OCI-LY1 (cell line): Measurements from ENCODE around the gene MIF4GD.

Experiments used
- H2AFZ ChIP-seq: fragments of 200-600 bp; sonication (generic), shearing (Covaris generic); 2 replicates; pipeline ENCODE4 v1.6.0; 2014; ENCODE audit warnings: antibody characterized with exemption, mild to moderate bottlenecking, low read length
- H3F3A ChIP-seq: fragments of 200-600 bp; sonication (generic), shearing (Covaris generic); 2 replicates; pipeline ENCODE4 v1.6.0; 2014; ENCODE audit warnings: mild to moderate bottlenecking, antibody characterized with exemption, low read length, moderate library complexity; ENCODE audit not compliant: insufficient read depth
- H3K27ac ChIP-seq: fragments of 200-600 bp; sonication (generic); 2 replicates; pipeline ENCODE4 v1.5.1; 2014; ENCODE audit warnings: low read length, mixed run types, mild to moderate bottlenecking, low read depth; ENCODE audit not compliant: poor library complexity, severe bottlenecking
- H3K27me3 ChIP-seq: fragments of 200-600 bp; sonication (generic); 2 replicates; pipeline ENCODE4 v1.6.0; 2014; ENCODE audit warnings: antibody characterized with exemption, mild to moderate bottlenecking, low read length, moderate library complexity; ENCODE audit not compliant: insufficient read depth
- H3K36me3 ChIP-seq: fragments of 200-600 bp; sonication (generic); 2 replicates; pipeline ENCODE4 v1.6.1; 2014; ENCODE audit warnings: mild to moderate bottlenecking, antibody characterized with exemption, low read length, moderate library complexity, mixed read lengths; ENCODE audit not compliant: insufficient read depth
- H3K4me1 ChIP-seq: fragments of 200-600 bp; sonication (generic); 2 replicates; pipeline ENCODE4 v1.5.1; 2014; ENCODE audit warnings: mild to moderate bottlenecking, low read length, moderate library complexity; ENCODE audit not compliant: insufficient read depth, severe bottlenecking
- H3K4me2 ChIP-seq: fragments of 200-600 bp; sonication (generic), shearing (Covaris generic); 2 replicates; pipeline ENCODE4 v1.6.1; 2014; ENCODE audit warnings: low read length
- H3K4me3 ChIP-seq: fragments of 200-600 bp; sonication (generic); 2 replicates; pipeline ENCODE4 v1.5.1; 2014; ENCODE audit warnings: low read length, low read depth, mild to moderate bottlenecking, mixed read lengths; ENCODE audit not compliant: poor library complexity, severe bottlenecking
- H3K79me2 ChIP-seq: fragments of 200-600 bp; shearing (Covaris generic); 2 replicates; pipeline ENCODE4 v1.6.1; 2016; ENCODE audit warnings: mixed run types, low read length, mixed read lengths; ENCODE audit not compliant: insufficient read depth
- H3K9ac ChIP-seq: fragments of 200-600 bp; sonication (generic), shearing (Covaris generic); 2 replicates; pipeline ENCODE4 v1.6.1; 2014; ENCODE audit warnings: mild to moderate bottlenecking, low read length, mixed read lengths
- H3K9me2 ChIP-seq: fragments of 200-600 bp; sonication (generic), shearing (Covaris generic); 2 replicates; pipeline ENCODE4 v1.6.1; 2014; ENCODE audit warnings: low read depth, mild to moderate bottlenecking, low read length, mixed read lengths
- H3K9me3 ChIP-seq: fragments of 200-600 bp; shearing (Covaris generic); 2 replicates; pipeline ENCODE4 v1.6.1; 2014; ENCODE audit warnings: low read length, mixed read lengths
- H4K20me1 ChIP-seq: fragments of 200-600 bp; sonication (generic), shearing (Covaris generic); 2 replicates; pipeline ENCODE4 v1.6.0; 2016; ENCODE audit warnings: mild to moderate bottlenecking, low read length; ENCODE audit not compliant: insufficient read depth
- EZH2 ChIP-seq: fragments of 200-600 bp; sonication (generic), shearing (Covaris generic); IDR thresholded peaks from 2 replicates; pipeline ENCODE4 v1.8.0; 2017; ENCODE audit warnings: borderline replicate concordance, mixed run types, mild to moderate bottlenecking, antibody characterized with exemption, low read length, moderate library complexity, mixed read lengths
- TF ChIP-seq, protein P1 (sequence below): fragments of 200-600 bp; sonication (generic), shearing (Covaris generic); IDR thresholded peaks from 2 replicates; pipeline ENCODE4 v1.5.1; 2017; ENCODE audit warnings: mild to moderate bottlenecking, antibody characterized with exemption, low read length, moderate library complexity, mixed read lengths

The MIF4GD gene

GRCh38 chr17:75277664-75278071 is 6.6 kb upstream of the MIF4GD start:
- Histone ChIP-seq H3K4me1 (peaks cover 4% of the 10 kb centered on the region), H3K4me3 (no peak overlapping the region), H3K27ac (no peak overlapping the region), H3K9ac (no peak overlapping the region), H3K9me2 (no peaks in the 10 kb centered on the region), H3K36me3 (peaks cover 72% of the 10 kb centered on the region), H3F3A (no peaks in the 10 kb centered on the region), H2AFZ (no peak overlapping the region), H3K9me3 (no peaks in the 10 kb centered on the region), H4K20me1 (no peaks in the 10 kb centered on the region), H3K4me2 (no peak overlapping the region), H3K27me3 (no peaks in the 10 kb centered on the region), H3K79me2 (no peaks in the 10 kb centered on the region)
- TF ChIP-seq, protein P1, sequence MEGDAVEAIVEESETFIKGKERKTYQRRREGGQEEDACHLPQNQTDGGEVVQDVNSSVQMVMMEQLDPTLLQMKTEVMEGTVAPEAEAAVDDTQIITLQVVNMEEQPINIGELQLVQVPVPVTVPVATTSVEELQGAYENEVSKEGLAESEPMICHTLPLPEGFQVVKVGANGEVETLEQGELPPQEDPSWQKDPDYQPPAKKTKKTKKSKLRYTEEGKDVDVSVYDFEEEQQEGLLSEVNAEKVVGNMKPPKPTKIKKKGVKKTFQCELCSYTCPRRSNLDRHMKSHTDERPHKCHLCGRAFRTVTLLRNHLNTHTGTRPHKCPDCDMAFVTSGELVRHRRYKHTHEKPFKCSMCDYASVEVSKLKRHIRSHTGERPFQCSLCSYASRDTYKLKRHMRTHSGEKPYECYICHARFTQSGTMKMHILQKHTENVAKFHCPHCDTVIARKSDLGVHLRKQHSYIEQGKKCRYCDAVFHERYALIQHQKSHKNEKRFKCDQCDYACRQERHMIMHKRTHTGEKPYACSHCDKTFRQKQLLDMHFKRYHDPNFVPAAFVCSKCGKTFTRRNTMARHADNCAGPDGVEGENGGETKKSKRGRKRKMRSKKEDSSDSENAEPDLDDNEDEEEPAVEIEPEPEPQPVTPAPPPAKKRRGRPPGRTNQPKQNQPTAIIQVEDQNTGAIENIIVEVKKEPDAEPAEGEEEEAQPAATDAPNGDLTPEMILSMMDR = no peak
- no peak for TF ChIP-seq EZH2

GRCh38 chr17:75273977-75274708 is 3.1 kb upstream of the MIF4GD start:
- Histone ChIP-seq H3K4me3 (no peak overlapping the region), H3K9ac (no peak overlapping the region), H3K36me3 (peaks cover 51% of the 10 kb centered on the region), H3K79me2 (no peaks in the 10 kb centered on the region), H3K4me2 (no peak overlapping the region), H3K27me3 (no peaks in the 10 kb centered on the region), H3F3A (no peaks in the 10 kb centered on the region), H2AFZ (no peak overlapping the region), H3K4me1 (peaks cover 25% of the 10 kb centered on the region), H3K9me2 (no peaks in the 10 kb centered on the region), H3K27ac (no peak overlapping the region), H4K20me1 (no peaks in the 10 kb centered on the region), H3K9me3 (no peaks in the 10 kb centered on the region)
- TF ChIP-seq, protein P1 = no peak
- no peak for TF ChIP-seq EZH2

- H3K9me2 ChIP-seq = no peaks in the 10 kb centered on the region
- peak overlapping the region; percentile 81 for H3K4me2 ChIP-seq
- H3K27me3 ChIP-seq = no peaks in the 10 kb centered on the region
- no peaks in the 10 kb centered on the region for H3K79me2 ChIP-seq
- no peak for TF ChIP-seq EZH2
- TF ChIP-seq, protein P1 = no peak
- H3K9ac ChIP-seq = peak overlapping the region; percentile 91; the same call in 1 of the 2 replicates
- H3K4me3 ChIP-seq = peak overlapping the region; percentile 81
- no peaks in the 10 kb centered on the region for H4K20me1 ChIP-seq
- H3F3A ChIP-seq = peaks cover 4% of the 10 kb centered on the region; the same call in 1 of the 2 replicates
- peaks cover 41% of the 10 kb centered on the region for H3K36me3 ChIP-seq
- H2AFZ ChIP-seq = no peak overlapping the region
- peaks cover 32% of the 10 kb centered on the region for H3K4me1 ChIP-seq
- H3K27ac ChIP-seq = peak overlapping the region; percentile 69
- no peaks in the 10 kb centered on the region for H3K9me3 ChIP-seq
Observed at GRCh38 chr17:75272848-75273184, 1.8 kb upstream of the MIF4GD start.
